WERI-Rb-1 (cell line): ENCODE results near the gene CDC42BPG.
A peak's percentile ranks its signal among the peaks of the same experiment; 100 is the strongest.

ENCODE experiments used
- DNase-seq: peaks from one replicate; pipeline ENCODE4 v3.0.0-alpha.2; 2020
- H3K27ac ChIP-seq: fragments of 250-450 bp; sonication (Bioruptor Pico); 2 replicates; pipeline ENCODE4 v1.5.1; 2020; ENCODE audit warnings: mild to moderate bottlenecking, moderate library complexity
- H3K27me3 ChIP-seq: fragments of 250-450 bp; sonication (Bioruptor Pico); 2 replicates; pipeline ENCODE4 v1.5.1; 2021; ENCODE audit warnings: mild to moderate bottlenecking, low read depth, moderate library complexity; ENCODE audit not compliant: insufficient read depth, severe bottlenecking
- H3K36me3 ChIP-seq: fragments of 250-450 bp; sonication (Bioruptor Pico); 2 replicates; pipeline ENCODE4 v1.5.1; 2020; ENCODE audit warnings: mild to moderate bottlenecking, moderate library complexity
- H3K4me3 ChIP-seq: 2 replicates; pipeline ENCODE4 v1.5.1; 2011; ENCODE audit warnings: low read depth, mild to moderate bottlenecking, control low read depth, low read length
- H3K9me3 ChIP-seq: fragments of 250-450 bp; sonication (Bioruptor Pico); 2 replicates; pipeline ENCODE4 v1.5.1; 2021; ENCODE audit warnings: mild to moderate bottlenecking, moderate library complexity; ENCODE audit not compliant: severe bottlenecking
- TF ChIP-seq, protein P1 (sequence below): IDR thresholded peaks from 2 replicates; pipeline ENCODE4 v1.5.1; 2011; ENCODE audit warnings: low read depth, mild to moderate bottlenecking, control low read depth, inconsistent platforms, low read length

Gene CDC42BPG

DNA sequence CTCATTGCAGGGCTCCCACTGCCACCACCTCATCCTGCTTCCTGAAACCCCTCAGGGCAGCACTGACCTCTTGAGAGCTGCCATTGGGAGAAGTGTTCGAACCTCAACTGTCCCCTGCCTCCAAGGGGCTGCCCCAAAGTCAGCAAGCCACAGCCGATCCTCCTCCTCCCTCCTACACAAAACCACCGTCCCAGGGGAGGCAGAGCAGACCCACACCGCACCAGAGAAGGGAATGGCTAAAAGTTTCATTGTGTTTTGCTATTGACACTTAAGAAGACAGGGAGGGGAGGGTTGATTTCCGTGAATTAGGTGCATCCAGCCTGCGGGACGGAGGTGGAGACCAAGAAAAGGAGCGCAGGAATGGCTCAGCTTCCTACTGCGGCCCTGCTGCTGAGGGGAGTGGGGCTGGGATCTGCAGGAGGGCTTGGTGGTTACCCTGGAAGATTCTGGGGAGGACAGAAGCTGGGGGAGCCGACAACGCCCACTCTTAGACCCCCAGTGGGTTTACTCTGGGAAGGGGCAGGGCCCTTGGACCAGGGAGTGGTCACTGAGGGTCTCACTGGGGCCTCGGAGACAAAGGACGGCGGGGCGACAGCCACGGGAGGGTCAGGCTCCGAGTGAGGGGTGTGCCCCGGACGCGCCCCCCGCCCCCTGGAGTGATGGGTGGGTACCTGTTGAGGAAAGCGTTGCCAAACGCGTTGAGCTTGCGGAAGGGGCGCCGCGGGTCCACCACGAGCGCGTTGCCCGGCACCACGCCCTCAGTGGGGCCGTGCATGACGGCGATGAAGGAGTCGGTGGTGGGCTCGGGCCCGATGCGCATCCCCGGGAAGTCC lies 33.2 kb upstream of the CDC42BPG start:
- H3K27me3 ChIP-seq = no peaks in the 10 kb centered on the region
- DNase-seq = no peak
- H3K9me3 ChIP-seq = no peaks in the 10 kb centered on the region
- peak overlapping the region; percentile 32 for H3K27ac ChIP-seq
- H3K4me3 ChIP-seq = peak overlapping the region; percentile 66
- TF ChIP-seq, protein P1, sequence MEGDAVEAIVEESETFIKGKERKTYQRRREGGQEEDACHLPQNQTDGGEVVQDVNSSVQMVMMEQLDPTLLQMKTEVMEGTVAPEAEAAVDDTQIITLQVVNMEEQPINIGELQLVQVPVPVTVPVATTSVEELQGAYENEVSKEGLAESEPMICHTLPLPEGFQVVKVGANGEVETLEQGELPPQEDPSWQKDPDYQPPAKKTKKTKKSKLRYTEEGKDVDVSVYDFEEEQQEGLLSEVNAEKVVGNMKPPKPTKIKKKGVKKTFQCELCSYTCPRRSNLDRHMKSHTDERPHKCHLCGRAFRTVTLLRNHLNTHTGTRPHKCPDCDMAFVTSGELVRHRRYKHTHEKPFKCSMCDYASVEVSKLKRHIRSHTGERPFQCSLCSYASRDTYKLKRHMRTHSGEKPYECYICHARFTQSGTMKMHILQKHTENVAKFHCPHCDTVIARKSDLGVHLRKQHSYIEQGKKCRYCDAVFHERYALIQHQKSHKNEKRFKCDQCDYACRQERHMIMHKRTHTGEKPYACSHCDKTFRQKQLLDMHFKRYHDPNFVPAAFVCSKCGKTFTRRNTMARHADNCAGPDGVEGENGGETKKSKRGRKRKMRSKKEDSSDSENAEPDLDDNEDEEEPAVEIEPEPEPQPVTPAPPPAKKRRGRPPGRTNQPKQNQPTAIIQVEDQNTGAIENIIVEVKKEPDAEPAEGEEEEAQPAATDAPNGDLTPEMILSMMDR = no peak
- H3K36me3 ChIP-seq = peaks cover 3% of the 10 kb centered on the region

DNA sequence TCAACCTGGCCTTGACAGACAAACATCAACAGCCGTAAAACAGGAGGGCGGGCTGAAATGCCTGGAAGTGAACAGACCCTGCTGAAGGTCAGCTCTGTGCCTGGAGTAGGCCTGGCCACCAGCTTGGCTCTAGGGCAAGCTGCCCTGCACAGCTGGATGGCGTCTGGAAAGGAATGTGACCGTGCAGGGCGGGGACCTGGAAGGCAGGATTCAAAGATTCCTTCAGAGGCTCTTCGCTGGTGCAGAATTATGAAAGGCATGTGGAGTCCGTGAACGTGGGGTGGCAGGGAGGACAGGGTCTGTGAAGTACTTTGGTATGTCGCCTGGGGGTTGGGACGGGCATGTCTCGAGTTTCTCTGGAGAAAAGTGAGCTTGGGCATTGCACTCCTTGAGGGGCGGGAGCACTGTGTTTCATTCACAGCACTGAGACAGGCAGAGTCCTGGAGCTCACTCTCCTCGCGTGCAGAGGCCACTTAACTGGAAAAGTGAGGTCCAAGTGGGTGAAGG lies 32.4 kb upstream of the CDC42BPG start:
- H3K27ac ChIP-seq = no peak overlapping the region
- H3K4me3 ChIP-seq = no peak overlapping the region
- DNase-seq = no peak
- H3K9me3 ChIP-seq = no peaks in the 10 kb centered on the region
- peaks cover 6% of the 10 kb centered on the region for H3K36me3 ChIP-seq
- H3K27me3 ChIP-seq = no peaks in the 10 kb centered on the region
- TF ChIP-seq, protein P1 = no peak

- Histone ChIP-seq H3K4me3 (no peak overlapping the region), H3K36me3 (peaks cover 10% of the 10 kb centered on the region), H3K27me3 (no peaks in the 10 kb centered on the region), H3K27ac (no peak overlapping the region), H3K9me3 (no peaks in the 10 kb centered on the region)
- DNase-seq = no peak
- TF ChIP-seq, protein P1 = no peak
Measured at GRCh38 chr11:64876229-64876750, 31.8 kb upstream of the CDC42BPG start.

- DNase-seq = no peak
- TF ChIP-seq, protein P1 = no peak
- H3K36me3 ChIP-seq = peaks cover 10% of the 10 kb centered on the region
Measured at GRCh38 chr11:64875369-64876228, 31.1 kb upstream of the CDC42BPG start.

GRCh38 chr11:64874308-64875240 lies 30.1 kb upstream of the CDC42BPG start:
- TF ChIP-seq, protein P1 = no peak
- H3K36me3 ChIP-seq = peaks cover 10% of the 10 kb centered on the region
- no peak overlapping the region for H3K27ac ChIP-seq
- no peak for DNase-seq
- H3K27me3 ChIP-seq = no peaks in the 10 kb centered on the region
- no peak overlapping the region for H3K4me3 ChIP-seq
- H3K9me3 ChIP-seq = no peaks in the 10 kb centered on the region

More at GRCh38 chr11:64875369-64876228, 31.1 kb upstream of the CDC42BPG start:
- no peak overlapping the region for H3K27ac ChIP-seq
- no peak overlapping the region for H3K4me3 ChIP-seq
- H3K9me3 ChIP-seq = no peaks in the 10 kb centered on the region
- no peaks in the 10 kb centered on the region for H3K27me3 ChIP-seq
